Activated CD8-positive, alpha-beta T cell treated with anti-CD3 and anti-CD28 coated beads for 36 hours (primary cell): ENCODE results near the gene EMD. TPM values are rescaled to one million over a fixed set of nuclear protein-coding genes. Genes with fewer than 3 reads are reported as not detected.

Experiments
- ATAC-seq: fragments of 200-7000 bp; cut with Tn5 transposase; one replicate; pipeline ENCODE4 v1.10.0; 2021; ENCODE audit warnings: mild to moderate bottlenecking, moderate library complexity
- CTCF ChIA-PET: fragments of 350-600 bp; sonication (Branson Sonifier 250); formaldehyde crosslinking; loops from one replicate; lab custom pipeline; 2021; ENCODE audit warnings: antibody characterized with exemption; lab: Charles Lee
- POLR2A ChIA-PET: fragments of 350-600 bp; sonication (Branson Sonifier 250); formaldehyde crosslinking; loops from one replicate; lab custom pipeline; 2021; ENCODE audit warnings: antibody characterized with exemption; lab: Charles Lee
- DNase-seq: peaks from one replicate; pipeline ENCODE4 v3.0.0-alpha.2; 2020
- H3K27ac Mint-ChIP-seq: one replicate; pipeline ENCODE4 v1.8.0; 2021; ENCODE audit warnings: mild to moderate bottlenecking, mixed read lengths
- H3K27me3 Mint-ChIP-seq: one replicate; pipeline ENCODE4 v1.8.0; 2021; ENCODE audit warnings: mixed read lengths
- H3K36me3 Mint-ChIP-seq: one replicate; pipeline ENCODE4 v1.8.0; 2021; ENCODE audit warnings: low read depth, mixed read lengths
- H3K4me1 Mint-ChIP-seq: one replicate; pipeline ENCODE4 v1.8.0; 2021; ENCODE audit warnings: low read depth, mixed read lengths
- H3K4me3 Mint-ChIP-seq: one replicate; pipeline ENCODE4 v1.8.0; 2021; ENCODE audit warnings: mild to moderate bottlenecking, moderate library complexity, mixed read lengths
- H3K9me3 Mint-ChIP-seq: one replicate; pipeline ENCODE4 v1.8.0; 2021; ENCODE audit warnings: mixed read lengths
- CTCF ChIP-seq: fragments of 200-600 bp; IDR thresholded peaks from one replicate; pipeline ENCODE4 v1.8.0; 2022; ENCODE audit warnings: antibody characterized with exemption, mild to moderate bottlenecking
- intact Hi-C: fragments of 100-400 bp; cut with micrococcal nuclease; formaldehyde crosslinking; loops from one replicate; pipeline ENCODE4 v1.10.0; 2022
- total RNA-seq, 2 experiments: library from RNA; stranded (reverse); gene quantifications; one replicate each; pipeline ENCODE4 v1.2.3, GENCODE V29; 2021

The EMD gene
- total RNA-seq, 2 experiments from 2014 or later: 92.4 to 96.6 TPM

- Mint-ChIP-seq H3K4me1 (peaks cover 6% of the 10 kb centered on the region), H3K27me3 (no peaks in the 10 kb centered on the region), H3K9me3 (no peaks in the 10 kb centered on the region), H3K27ac (no peak overlapping the region), H3K36me3 (peaks cover 4% of the 10 kb centered on the region), H3K4me3 (no peak overlapping the region)
- TF ChIP-seq CTCF: no peak
- DNase-seq (no peak), ATAC-seq (peak; percentile 27)
- intact Hi-C loops: no loop called here
- POLR2A ChIA-PET: interaction anchor here (0.9 to 1.0 kb wide), 2 partner anchors 21 to 129 kb away, joined by 3 read pairs; partner anchors contain the start of gene IKBKG
- CTCF ChIA-PET: no interaction called here
Measured at GRCh38 chrX:154419189-154419588, 40.1 kb downstream of the EMD start.

- ATAC-seq (no peak), DNase-seq (no peak)
- H3K27me3 Mint-ChIP-seq: no peaks in the 10 kb centered on the region
- no peak for TF ChIP-seq CTCF
- peaks cover 4% of the 10 kb centered on the region for H3K36me3 Mint-ChIP-seq
- ChIA-PET CTCF (no interaction called here), POLR2A (interaction anchor here (0.9 to 1.6 kb wide), 3 partner anchors 9 to 128 kb away, joined by 3 to 8 read pairs (median 3); partner anchors contain the start of genes IKBKG and TAFAZZIN)
- no peaks in the 10 kb centered on the region for H3K9me3 Mint-ChIP-seq
- H3K4me3 Mint-ChIP-seq: no peak overlapping the region
- intact Hi-C loops: no loop called here
- no peak overlapping the region for H3K27ac Mint-ChIP-seq
- peaks cover 6% of the 10 kb centered on the region for H3K4me1 Mint-ChIP-seq
Measured at GRCh38 chrX:154419688-154420401, 40.8 kb downstream of the EMD start.

- Mint-ChIP-seq H3K36me3 (peaks cover 2% of the 10 kb centered on the region), H3K4me3 (no peak overlapping the region), H3K4me1 (peaks cover 6% of the 10 kb centered on the region), H3K27ac (no peak overlapping the region), H3K27me3 (no peaks in the 10 kb centered on the region), H3K9me3 (no peaks in the 10 kb centered on the region)
- ChIA-PET POLR2A (interaction anchor here (1.6 kb wide), 1 partner anchor 9 kb away, joined by 8 read pairs; the partner anchor contains the start of gene TAFAZZIN), CTCF (no interaction called here)
- TF ChIP-seq CTCF: no peak
- ATAC-seq (no peak), DNase-seq (no peak)
- intact Hi-C loops: no loop called here
Measured at GRCh38 chrX:154420402-154420756, 41.3 kb downstream of the EMD start.

- no peak for TF ChIP-seq CTCF
- H3K36me3 Mint-ChIP-seq: peaks cover 2% of the 10 kb centered on the region
- H3K27me3 Mint-ChIP-seq: no peaks in the 10 kb centered on the region
- no peak for ATAC-seq
- peaks cover 19% of the 10 kb centered on the region for H3K4me1 Mint-ChIP-seq
- DNase-seq: no peak
- POLR2A ChIA-PET: interaction anchor here (0.8 to 2.2 kb wide), 2 partner anchors 28 to 29 kb away, joined by 3 to 11 read pairs; partner anchors contain the start of gene RPL10
- CTCF ChIA-PET: no interaction called here
- intact Hi-C loops: no loop called here
- H3K9me3 Mint-ChIP-seq: no peaks in the 10 kb centered on the region
- H3K4me3 Mint-ChIP-seq: peak overlapping the region; percentile 75
- H3K27ac Mint-ChIP-seq: no peak overlapping the region
Measured at GRCh38 chrX:154426916-154427770, 48.0 kb downstream of the EMD start.
